Activated T-cell treated with anti-CD3 and anti-CD28 coated beads, Interleukin-2, amount 50 U/mL, for 1 hour (primary cell): ENCODE results near the gene IRAK1BP1.
"Not testable (repeated sequence)": the region's sequence is repeated elsewhere in the genome, so short reads cannot be mapped to it uniquely, and the experiment has no call there.

ENCODE experiments used
- DNase-seq: peaks from one replicate; pipeline ENCODE4 v3.0.0-alpha.2; 2020

Gene IRAK1BP1, protein sequence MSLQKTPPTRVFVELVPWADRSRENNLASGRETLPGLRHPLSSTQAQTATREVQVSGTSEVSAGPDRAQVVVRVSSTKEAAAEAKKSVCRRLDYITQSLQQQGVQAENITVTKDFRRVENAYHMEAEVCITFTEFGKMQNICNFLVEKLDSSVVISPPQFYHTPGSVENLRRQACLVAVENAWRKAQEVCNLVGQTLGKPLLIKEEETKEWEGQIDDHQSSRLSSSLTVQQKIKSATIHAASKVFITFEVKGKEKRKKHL

GRCh38 chr6:78867370-78868040 lies at the start of gene IRAK1BP1:
IRAK1BP1 (plus strand) TSS chr6:78867551; CDS start chr6:78867577, 26 bp downstream.
- peak; percentile 73 for DNase-seq

- DNase-seq: no peak
These were observed 43.3 kb upstream of the IRAK1BP1 start for GRCh38 chr6:78824045-78824444.

- DNase-seq: no peak
These were observed 37.9 kb upstream of the IRAK1BP1 start for GRCh38 chr6:78829407-78829806.

DNA sequence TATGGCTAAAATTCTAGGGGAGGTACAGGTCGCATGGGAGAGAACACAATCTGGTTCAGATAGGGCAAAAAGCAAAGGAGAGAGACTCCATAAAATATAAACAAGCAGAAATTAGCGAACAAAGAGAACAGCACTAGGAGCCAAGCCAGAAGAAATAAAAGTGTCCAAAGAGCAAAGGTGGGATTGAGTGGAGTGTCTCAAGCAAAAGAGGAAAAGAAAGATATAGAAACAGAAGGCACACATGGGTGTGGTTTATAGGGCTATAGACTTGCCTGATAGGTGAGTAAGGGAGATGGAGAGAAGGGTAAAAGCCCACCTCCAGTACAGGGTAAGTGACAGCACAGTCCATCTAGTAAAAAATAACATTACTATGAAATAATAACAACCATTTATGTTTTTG lies 36.5 kb upstream of the IRAK1BP1 start:
- DNase-seq: no peak

DNA sequence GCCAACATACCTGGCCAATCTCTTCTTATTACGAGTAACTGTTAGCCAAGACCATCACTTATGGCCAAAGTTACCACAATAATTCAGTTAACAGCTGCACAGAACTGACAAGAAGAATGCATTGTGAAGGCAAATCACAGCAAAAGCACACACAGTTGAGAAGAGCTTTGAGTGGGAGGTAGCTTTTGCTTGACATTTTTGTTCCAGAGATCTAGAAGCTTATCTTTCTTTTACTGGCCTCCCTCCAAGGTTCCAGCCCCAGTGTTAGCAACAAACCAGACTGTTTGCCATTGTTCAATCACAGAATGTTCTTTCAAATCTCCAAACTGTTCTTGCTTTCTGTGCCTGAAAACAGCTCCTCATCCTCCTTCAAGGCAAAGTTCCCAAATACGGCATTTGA lies 35.9 kb upstream of the IRAK1BP1 start:
- DNase-seq: no peak

DNA sequence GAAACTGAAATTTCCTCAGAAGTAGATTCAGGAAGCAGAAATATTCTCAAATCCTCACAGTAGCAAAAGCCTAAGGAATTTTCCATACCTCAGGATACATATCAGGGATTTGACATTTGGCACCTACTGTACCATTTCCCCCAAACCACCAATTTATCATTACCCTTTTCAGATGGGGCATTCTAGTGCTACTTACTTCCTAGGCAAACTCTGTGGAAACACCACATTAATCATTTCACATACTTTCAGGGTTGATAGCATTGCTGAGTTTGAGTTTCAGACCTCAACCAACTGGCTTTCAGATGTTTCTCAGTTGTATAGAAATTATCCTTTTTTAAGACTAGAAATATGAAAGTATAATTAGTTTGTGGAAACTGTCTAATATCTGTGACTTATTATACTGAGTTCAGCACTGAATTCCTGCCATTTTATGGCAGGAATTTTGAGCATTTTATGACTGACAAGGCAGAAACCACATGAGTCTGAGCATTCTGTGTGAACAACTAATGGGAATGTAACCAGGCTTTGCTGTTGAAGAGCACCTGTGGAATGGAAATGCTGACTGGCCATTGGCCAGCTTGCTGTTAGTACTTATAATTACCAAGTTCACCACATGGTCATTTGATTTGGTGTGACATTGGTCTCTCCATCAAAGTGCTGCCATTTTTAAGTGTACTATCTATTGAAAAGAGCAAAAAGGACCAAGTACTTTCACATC lies 35.1 kb upstream of the IRAK1BP1 start:
- DNase-seq: no peak

GRCh38 chr6:78835817-78836216 lies 31.5 kb upstream of the IRAK1BP1 start:
- DNase-seq: no peak

DNA sequence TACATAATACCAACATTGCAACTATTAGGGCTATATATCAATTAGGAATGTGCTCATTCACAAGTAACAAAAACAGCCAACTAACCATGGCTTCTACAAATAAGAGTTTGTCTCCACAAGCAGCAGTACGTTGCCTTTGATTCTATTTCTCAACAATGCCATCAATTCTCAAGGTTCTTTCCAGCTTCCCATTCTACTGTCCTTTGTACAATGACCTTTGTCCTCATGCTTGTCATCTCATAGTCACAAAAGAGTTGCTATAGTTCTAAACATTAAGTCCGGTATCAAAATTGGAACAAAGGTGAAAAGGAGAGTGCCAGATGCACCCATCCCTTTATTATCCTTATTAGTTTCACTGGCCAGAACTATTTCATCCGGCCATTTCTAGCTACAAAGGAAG lies 30.8 kb upstream of the IRAK1BP1 start:
- no peak for DNase-seq

GRCh38 chr6:78841111-78841510 lies 26.2 kb upstream of the IRAK1BP1 start:
- DNase-seq: no peak

DNA sequence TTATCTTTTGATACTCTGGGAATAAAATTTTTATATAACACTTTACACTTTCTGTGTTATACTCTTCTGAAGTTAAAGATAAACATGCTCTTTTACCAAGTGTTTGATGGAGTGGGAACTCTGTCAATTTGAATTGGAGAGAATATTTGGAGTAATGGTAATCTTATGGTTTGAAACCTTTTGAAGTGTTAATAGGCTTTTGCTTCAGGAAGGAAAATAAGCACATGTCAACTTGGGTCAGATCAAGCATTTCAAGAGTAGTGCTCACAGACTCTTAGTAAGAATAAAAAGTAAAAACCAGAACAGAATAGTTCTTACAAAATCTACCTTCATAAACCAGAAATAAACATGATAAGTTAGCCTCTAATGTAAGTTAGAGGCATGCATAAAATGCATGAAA lies 24.4 kb upstream of the IRAK1BP1 start:
- no peak for DNase-seq

- DNase-seq: no peak
These were observed 22.5 kb upstream of the IRAK1BP1 start for GRCh38 chr6:78844899-78845298.

- DNase-seq: no peak
These were observed 21.8 kb upstream of the IRAK1BP1 start for GRCh38 chr6:78845567-78845966.

DNA sequence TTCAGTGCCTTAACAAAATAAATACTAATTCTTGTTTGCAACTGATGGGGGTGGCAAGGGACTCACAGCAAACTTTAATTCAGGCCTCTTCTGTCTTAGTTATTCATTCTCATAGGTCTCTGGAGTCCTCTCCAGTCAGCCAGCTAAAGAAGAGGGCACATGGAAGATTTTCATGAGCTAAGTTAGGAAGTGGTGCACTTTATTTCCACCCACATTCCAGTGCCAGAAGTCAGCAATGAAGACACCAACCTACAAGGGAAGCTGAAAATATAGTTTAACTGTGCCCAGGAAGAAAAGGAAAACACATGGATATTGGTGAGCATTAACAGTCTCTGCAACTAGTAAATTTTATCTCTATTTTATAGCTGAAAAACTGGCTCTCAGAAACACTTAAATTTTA lies 16.7 kb upstream of the IRAK1BP1 start:
- no peak for DNase-seq

- no peak for DNase-seq
These were observed 16.2 kb upstream of the IRAK1BP1 start for GRCh38 chr6:78851156-78851555.

DNA sequence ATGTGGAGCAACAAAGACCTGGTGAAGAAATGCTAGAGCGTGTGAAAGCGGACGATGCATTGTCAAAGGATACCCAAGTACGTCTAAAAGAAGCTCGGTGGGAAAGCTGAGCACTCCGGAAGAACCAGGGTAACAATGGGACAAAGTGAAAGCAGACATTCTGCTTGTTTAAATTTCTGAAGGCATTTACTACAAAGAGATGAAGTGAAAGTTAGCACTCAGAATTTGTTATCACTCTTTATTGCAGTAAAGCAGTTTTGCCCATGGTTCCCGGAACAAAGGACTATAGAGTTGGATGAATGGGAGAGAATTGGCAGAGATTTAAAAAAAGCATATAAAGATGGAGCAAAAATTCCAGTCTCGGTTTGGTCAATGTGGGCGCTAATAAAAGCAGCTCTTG lies 12.8 kb upstream of the IRAK1BP1 start:
- no peak for DNase-seq

GRCh38 chr6:78858339-78858938 lies 8.9 kb upstream of the IRAK1BP1 start:
- not testable (repeated sequence) for DNase-seq

- DNase-seq: no peak
These were observed 5.8 kb upstream of the IRAK1BP1 start for GRCh38 chr6:78861509-78861908.

GRCh38 chr6:78863576-78863975 lies 3.8 kb upstream of the IRAK1BP1 start:
- no peak for DNase-seq

GRCh38 chr6:78864957-78865356 lies 2.4 kb upstream of the IRAK1BP1 start:
- no peak for DNase-seq

- no peak for DNase-seq
These were observed 356 bp upstream of the IRAK1BP1 start for GRCh38 chr6:78867020-78867369.

- DNase-seq: no peak
These were observed 765 bp downstream of the IRAK1BP1 start for GRCh38 chr6:78868116-78868515.

DNA sequence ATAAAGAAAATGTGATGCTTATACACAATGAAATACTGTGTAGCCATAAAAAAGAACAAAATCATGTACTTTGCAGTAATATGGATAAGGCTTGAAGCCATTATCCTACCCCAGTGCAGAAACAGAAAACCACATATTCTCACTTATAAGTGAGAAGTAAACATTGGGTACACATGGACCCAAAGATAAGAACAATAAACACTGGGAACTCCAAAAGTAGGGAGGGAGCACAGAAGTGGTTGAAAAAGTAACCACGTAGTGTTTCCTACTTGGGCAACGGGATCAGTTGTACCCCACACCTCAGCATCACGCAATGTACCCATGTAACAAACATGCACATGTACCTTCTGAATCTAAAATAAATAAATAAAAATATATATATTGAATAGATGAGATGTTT lies 8.2 kb downstream of the IRAK1BP1 start:
- no peak for DNase-seq

- DNase-seq: no peak
These were observed 16.3 kb downstream of the IRAK1BP1 start for GRCh38 chr6:78883651-78884050.

- not testable (repeated sequence) for DNase-seq
These were observed 22.6 kb downstream of the IRAK1BP1 start for GRCh38 chr6:78889901-78890300.
